Measurements from ENCODE around the gene MAPKAPK2. TPM values are rescaled to one million over a fixed set of nuclear protein-coding genes. Genes with fewer than 3 reads are reported as not detected.

The MAPKAPK2 gene
- total RNA-seq, 1 donor from 2014 or later, result 56.3 TPM

DNA sequence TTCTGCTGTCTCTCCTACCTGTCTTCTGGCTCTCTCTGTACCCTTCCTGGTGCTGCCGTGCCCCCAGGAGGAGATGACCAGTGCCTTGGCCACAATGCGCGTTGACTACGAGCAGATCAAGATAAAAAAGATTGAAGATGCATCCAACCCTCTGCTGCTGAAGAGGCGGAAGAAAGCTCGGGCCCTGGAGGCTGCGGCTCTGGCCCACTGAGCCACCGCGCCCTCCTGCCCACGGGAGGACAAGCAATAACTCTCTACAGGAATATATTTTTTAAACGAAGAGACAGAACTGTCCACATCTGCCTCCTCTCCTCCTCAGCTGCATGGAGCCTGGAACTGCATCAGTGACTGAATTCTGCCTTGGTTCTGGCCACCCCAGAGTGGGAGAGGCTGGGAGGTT, 47.8 kb downstream of the MAPKAPK2 start:
- intact Hi-C loops (cut with DNase I), result loop anchor here (10.0 kb wide), 1 partner anchor 182 kb away; no protein-coding TSS in a partner anchor
- ATAC-seq (no peak), DNase-seq (ENCODE audit: low spot score) (no peak)

DNA sequence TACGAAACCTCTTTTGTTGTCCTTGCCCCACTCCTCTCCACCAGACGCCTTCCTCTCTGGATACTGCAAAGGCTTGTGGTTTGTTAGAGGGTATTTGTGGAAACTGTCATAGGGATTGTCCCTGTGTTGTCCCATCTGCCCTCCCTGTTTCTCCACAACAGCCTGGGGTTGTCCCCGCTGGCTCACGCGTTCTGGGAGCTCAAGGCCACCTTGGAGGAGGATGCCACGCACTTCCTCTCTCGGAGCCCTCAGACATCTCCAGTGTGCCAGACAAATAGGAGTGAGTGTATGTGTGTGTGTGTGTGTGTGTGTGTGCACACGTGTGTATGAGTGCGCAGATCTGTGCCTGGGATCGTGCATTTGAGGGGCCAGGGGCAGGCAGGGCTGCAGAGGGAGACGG, 48.3 kb downstream of the MAPKAPK2 start:
- intact Hi-C loops (cut with DNase I), result loop anchor here (10.0 kb wide), 1 partner anchor 182 kb away; no protein-coding TSS in a partner anchor
- DNase-seq (ENCODE audit: low spot score) (no peak), ATAC-seq (no peak)

DNA sequence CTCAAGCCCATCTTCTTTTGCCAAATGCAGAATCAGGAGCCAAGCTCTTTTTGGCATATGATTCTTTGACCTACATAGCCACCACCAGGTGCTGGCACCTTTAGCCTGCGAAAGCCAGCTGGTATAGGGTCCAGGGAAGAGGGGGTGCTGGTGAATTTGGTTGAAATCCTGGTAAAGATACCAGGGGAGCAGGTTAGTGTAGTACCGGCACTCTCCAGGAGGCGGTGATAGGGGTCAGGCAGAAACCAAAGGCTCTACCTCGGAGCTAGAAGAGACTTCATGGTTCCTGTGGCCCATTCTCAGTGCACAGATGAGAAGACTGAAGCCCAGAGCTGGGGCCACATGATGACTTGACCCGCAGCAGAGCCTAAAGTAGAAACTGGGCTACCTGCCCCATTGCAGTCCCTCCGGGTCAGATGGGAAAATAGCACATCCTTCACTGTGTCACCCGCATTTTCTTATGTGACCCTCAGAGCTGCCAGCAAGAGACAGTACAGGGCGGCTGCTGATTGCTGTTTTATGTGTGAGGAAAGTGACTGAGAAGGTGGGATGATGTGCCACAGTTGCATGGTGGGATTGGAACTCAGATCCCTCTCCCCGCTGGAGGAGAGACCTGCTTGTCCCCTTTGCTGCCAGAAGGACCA, 49.9 kb downstream of the MAPKAPK2 start:
- intact Hi-C loops (cut with DNase I), result loop anchor here (10.0 kb wide), 1 partner anchor 180 kb away; no protein-coding TSS in a partner anchor
- ATAC-seq (peak; percentile 44), DNase-seq (ENCODE audit: low spot score) (peak; percentile 78)

DNA sequence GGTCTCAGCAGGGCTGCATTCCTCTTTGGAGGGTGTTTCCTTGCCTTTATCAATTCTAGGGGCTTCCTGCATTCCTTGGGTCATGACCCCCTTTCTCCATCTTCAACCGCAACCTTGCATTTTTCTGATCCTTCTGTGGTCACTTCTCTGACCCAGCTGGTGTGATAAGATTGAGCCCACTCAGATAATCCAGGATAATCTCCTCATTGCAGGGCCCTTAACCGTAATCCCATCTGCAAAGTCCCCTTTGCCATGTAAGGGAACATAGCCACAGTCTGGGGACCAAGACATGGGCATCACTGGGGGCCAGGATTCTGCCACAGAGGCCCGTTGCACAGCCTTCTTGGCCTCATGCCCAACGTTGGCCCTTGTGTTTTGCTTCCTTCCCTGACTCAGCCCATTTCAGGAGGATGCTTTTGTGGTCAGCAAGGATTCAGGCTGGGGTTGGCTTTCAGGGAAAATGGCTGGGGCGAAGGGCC, 50.9 kb downstream of the MAPKAPK2 start:
- intact Hi-C loops (cut with DNase I), result loop anchor here (10.0 kb wide), 1 partner anchor 179 kb away; no protein-coding TSS in a partner anchor
- ATAC-seq, result no peak
- no peak for DNase-seq (ENCODE audit: low spot score)

DNA sequence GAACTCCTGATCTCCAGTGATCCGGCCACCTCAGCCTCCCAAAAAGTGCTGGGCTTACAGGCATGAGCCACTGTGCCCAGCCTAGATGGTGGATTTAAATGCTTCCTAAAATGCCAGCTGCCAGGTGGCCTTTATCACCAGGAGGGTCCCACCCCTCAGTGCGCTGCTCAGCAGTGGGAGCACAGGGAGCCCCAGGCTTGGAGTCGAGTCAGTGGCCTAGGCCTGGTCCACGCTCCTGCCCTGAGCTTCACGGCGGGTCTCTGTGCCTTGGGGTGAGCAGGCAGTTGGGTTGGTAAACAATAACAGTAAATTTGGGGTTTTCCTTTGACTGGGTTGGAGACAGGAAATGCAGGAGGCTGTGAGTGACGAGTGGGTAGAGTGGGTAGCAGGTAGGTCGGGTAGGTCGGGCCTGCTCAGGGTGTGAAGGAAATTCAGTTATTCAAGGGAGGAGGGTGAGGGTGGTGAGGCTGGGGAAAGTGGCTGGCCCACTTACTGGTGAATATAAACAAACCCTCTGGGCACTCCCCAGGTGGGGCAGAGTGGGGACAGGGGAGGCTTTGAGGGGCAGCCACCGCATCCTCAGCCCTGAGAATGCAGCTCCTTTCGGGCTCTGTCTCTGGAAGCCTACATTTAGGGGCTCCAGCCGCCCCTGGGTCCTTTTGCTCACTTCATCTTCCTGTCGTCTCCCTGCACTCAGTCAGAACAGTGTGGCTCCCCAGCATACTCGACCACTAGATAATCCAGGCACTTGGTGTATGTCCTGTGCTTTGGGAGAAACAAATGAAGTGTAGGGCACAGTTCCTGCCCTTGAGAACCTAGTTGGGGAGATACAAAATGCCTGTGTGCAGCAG, 52.4 kb downstream of the MAPKAPK2 start:
- ATAC-seq (peak; percentile 18), DNase-seq (ENCODE audit: low spot score) (no peak)
- intact Hi-C loops (cut with DNase I), result loop anchor here (10.0 kb wide), 1 partner anchor 178 kb away; no protein-coding TSS in a partner anchor

DNA sequence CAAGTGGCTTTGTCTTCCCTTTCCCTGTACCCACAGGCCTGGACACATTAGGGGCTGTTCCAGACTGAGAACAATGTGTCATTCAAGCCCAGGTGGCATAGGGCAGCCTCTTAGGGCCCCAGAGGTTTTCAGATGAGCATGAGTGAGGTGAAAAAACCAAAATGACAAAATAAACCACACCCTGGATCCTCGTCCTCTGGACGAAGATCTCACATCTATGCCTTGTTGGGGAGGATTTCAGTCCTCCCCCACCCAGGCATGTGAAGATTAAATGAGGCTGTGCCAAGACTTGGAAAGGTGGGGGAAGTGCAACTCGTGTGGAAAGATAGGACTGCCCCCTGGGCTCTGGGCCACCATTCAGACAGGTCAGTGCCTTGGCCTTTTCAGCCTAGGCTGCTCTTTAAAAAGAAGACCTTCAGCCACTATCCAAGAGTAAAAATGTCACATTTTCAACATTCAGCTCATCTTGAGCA, 53.1 kb downstream of the MAPKAPK2 start:
- intact Hi-C loops (cut with DNase I), result loop anchor here (10.0 kb wide), 1 partner anchor 177 kb away; no protein-coding TSS in a partner anchor
- ATAC-seq (no peak), DNase-seq (ENCODE audit: low spot score) (no peak)

DNA sequence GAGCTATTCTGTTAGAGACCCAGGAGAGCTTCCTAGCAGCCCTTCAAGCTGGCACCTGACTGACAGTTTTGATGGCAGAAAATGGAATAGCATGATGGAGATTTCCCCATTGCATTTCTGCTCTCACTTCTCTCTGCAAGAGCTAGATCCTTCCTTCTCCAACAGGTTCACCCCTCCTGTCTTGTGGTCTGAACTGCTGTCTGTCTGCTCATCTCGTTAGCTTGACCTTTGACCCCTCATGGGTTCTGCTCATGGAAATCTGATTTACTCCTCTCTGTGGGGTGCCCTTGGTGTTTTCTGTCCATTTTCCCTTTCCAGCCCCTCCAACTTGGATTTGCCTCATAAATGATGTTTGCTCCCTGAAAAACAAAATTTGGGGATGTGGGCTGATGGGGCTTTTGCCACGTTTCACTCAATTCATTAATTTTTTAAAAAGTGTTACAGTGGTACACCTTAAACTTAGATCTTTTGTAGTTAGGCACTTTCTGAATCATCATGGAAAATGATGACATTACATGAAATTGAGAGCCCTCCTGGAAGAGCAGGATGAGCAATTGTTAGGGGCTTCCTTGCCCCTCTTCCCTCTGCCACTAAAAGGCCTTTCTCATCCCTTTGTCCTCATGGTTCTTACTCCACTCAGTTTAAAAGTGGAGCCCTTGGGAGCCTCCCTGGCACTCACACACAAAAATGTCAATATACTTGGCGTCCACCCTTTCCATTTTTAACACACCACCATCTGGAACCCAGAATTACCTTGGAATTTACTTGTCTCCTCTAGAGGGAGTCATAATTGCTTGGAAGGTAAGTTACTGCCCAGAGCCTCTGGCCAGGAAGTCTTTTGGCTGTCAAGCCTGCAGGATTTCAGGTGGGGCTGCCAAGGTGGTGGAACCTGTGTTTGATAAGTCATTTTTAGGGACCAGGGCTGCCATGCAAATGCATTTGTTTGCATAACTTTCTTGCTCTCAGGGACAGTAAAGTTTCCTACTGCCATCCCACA, 54.0 kb downstream of the MAPKAPK2 start:
- ATAC-seq (no peak), DNase-seq (ENCODE audit: low spot score) (no peak)
- intact Hi-C loops (cut with DNase I), result loop anchor here (10.0 kb wide), 1 partner anchor 176 kb away; no protein-coding TSS in a partner anchor

DNA sequence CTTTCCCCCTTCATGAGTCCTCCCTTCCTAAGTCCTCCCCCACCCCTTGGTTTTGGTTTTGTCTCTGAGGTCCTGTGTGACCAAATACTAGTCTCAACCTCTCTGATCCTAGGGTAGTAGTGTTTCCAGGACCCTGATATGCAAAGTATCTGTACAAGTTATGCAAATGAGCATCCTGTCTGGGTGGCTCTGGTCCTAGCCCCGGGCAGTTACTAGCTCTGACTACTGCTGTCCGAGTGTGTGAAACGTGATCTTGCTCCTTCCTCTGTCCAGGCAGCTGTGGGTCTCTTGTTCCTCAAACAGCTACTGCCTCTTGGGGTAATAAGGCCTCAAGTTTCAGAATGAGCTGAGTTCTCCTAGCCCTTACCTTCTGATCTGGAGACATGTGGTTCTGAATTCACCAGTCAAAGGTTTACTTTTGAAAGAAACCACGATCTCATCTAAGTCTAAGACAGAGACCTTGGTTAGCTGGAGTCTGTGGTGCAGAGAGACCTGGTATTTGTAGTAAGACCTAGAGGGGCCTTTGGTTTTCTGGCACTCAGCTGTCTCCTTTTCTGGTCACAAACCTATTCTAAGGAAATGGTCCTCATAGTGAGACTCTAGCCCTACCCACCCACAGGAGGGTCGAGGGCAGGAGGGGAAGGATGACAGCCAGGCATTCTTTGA, 54.8 kb downstream of the MAPKAPK2 start:
- no peak for DNase-seq (ENCODE audit: low spot score)
- peak; percentile 55 for ATAC-seq
- intact Hi-C loops (cut with DNase I), result loop anchor here (10.0 kb wide), 1 partner anchor 175 kb away; no protein-coding TSS in a partner anchor

DNA sequence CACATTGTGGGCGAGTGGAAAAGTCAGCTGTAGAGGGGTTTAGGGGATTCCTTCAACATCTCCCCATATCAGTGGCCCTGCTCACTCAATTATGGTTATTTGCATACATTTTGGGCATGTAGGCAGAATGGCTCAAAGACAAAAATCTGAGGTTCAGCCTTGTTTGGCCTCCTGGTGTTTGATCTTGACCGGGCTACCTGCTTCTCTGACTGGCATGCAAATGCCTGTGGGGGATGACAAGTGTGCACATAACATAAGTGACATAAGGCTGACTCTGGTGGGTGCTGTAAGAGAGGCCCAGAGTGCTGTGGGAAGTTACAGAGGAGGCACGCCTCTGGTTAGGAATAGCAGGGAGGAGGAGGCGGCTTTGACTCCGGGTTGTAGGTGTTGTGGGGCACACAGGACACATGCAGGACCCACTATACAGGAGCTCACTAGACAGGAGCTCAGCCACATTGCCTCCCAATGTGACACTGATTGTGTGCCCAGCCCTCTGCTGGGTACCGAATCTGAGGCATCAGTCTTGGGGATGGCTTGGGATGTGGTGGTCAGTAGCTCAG, 56.5 kb downstream of the MAPKAPK2 start:
- ATAC-seq, result no peak
- intact Hi-C loops (cut with DNase I), result no loop called here
- no peak for DNase-seq (ENCODE audit: low spot score)

DNA sequence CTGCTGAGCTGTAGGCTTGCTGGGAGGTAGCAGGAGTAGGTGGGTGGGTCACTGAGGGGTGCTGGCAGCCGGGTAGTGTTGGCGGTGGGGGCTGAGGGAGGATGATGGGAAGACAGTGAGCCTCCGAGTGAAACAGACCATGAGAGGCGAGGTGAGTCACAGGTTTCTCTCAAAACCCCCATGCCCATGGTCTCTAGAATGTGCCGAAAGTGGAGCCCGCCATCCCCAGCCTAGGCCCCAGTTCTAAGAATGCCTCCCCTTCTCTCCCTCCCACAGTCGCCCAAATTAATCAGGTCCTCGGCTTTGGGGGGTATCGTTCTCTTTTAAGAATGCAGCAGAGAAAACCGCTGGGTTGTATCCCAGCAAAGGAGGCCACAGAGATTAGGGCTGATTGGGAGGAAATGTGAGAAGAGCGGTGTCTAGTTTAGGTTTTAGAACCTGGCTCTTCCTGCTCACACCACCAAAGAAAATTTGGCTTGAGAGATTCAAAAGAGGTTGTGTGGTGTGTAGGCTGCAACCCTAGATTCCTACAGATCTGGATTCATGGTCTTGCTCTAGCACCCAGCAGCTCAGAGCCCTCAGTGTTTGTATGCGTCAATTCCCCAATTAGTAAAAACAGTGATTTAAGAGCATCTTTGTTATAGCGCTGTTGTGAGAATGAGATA, 58.1 kb downstream of the MAPKAPK2 start:
- no peak for DNase-seq (ENCODE audit: low spot score)
- no peak for ATAC-seq
- intact Hi-C loops (cut with DNase I), result no loop called here

DNA sequence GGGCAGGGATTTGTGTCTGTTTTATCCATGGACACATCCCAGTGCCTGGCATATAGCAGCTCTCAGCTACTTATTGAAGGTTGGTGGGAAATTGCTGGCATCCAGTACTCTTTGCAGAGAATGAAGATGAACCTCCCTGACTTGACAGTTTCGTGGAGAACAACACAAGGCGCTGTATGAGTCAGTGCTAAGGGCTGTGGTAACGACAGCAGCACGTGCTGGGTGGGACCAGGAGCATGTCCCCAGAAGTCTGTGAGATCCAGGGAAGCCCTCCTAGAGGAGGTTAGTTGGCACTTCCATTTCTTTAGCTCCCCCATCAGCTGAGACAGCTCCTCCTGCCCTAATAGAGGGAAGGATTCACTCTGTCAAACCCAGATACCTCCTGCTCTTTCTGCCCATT, 60.0 kb downstream of the MAPKAPK2 start:
- intact Hi-C loops (cut with DNase I), result no loop called here
- DNase-seq (ENCODE audit: low spot score) (no peak), ATAC-seq (no peak)

DNA sequence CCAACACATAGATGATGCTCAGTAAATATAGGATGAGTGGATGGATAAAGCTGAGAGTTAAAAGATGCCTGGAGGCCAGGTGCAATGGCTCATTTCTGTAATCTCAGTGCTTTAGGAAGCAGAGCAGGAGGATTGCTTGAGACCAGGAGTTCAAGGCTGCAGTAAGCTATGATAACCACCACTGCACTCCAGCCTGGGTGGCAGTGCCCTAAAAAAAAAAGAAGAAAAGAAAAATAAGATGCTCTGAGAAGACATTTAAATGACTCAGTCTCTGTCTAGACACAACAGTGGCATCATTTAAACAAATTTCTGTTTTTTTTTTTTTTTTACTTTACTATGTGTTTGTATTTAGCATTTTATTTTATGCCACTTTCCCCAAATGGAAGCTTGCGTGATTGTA, 60.6 kb downstream of the MAPKAPK2 start:
- no peak for ATAC-seq
- DNase-seq (ENCODE audit: low spot score), result no peak
- intact Hi-C loops (cut with DNase I), result no loop called here

DNA sequence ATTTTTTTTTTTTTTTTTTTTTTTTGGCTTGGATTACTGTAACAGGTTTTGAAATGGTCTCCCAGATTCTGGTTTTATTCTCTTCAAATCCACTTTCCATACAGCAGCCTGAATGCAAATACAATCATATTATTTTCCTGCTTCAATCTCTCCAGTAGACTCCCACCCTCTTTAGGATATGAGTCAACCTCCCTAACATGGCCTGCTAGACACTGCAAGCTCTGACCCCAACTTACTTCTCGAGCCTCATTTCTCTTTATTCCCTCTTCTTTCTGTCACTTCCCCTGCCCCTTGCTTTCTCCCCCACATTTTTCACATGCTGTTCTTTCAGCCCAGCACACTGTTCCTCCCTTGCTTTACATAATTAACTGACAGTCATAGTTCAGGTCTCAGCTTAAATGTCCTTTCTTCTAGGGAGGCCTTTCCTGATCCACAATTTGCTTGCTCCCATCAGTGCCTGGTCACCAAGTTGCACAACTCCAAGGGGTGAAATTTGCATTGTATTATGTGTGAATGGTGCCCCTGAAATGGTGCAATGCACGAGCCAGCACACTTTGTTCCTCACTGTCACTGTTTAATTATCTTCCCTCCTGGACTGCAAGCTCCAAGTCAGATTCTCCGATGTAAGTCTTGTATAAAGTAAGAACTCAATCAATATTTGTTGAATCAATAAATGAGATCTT, 63.8 kb downstream of the MAPKAPK2 start:
- no peak for ATAC-seq
- intact Hi-C loops (cut with DNase I), result no loop called here
- no peak for DNase-seq (ENCODE audit: low spot score)

DNA sequence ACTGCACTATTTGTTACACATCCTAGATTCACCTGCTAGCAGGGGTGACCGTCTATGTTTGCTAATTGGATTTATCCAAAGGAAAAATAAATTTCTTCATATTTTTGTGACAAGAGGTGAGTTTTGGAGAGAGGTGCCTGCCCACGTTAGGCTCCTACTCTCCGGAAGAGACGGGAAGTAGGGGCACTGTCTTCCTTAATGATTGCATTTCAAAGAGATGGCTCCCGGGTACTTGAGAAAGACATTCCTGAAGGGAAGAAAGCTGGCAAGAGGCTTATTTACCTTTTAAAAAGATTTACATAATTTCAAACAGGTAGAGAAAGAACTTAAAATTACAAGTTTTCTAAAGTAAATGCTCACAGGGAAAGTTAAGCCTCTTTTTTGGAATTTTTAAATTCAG, 67.2 kb downstream of the MAPKAPK2 start:
- intact Hi-C loops (cut with DNase I), result no loop called here
- no peak for DNase-seq (ENCODE audit: low spot score)

DNA sequence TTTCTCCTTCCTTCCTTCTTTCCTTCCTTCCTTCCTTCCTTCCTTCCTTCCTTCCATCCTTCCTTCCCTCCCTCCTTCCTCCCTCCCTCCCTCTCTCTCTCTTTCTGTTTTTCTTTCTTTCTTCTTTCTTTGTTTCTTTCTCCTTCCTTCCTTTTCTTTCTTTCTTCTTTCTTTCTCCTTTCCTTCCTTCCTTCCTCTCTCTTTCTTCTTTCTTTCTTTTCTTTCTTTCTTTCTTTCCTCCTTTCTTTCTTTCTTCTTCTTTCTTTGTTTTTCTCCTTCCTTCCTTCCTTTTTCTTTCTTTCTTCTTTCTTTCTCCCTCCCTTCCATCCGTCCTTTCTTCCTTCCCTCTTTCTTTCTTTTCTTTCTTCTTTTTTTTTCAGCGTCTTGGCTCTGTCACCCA, 67.8 kb downstream of the MAPKAPK2 start:
- no peak for DNase-seq (ENCODE audit: low spot score)
- ATAC-seq, result no peak
- intact Hi-C loops (cut with DNase I), result no loop called here

More for the DNA sequence above, 67.2 kb downstream of the MAPKAPK2 start:
- no peak for ATAC-seq

DNA sequence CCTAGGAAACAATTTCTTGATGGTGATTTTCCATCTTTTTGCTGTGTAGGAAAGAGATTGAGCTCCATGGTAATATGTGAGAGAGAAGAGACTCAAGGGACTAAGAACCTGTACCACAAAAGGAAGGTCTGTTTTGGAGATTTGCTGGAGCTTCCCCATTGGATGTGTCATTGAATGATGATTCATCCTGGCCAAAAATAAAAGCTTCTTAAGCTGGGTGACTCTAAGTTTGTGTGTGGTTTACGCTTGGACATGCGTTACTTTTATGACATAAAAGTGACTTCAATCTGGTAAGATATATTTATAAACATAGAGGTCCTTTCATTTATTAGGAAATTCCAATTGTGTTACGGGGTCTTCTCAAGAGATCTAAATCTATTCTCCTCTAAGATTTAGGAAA, 68.4 kb downstream of the MAPKAPK2 start:
- intact Hi-C loops (cut with DNase I), result no loop called here
- ATAC-seq (no peak), DNase-seq (ENCODE audit: low spot score) (no peak)

DNA sequence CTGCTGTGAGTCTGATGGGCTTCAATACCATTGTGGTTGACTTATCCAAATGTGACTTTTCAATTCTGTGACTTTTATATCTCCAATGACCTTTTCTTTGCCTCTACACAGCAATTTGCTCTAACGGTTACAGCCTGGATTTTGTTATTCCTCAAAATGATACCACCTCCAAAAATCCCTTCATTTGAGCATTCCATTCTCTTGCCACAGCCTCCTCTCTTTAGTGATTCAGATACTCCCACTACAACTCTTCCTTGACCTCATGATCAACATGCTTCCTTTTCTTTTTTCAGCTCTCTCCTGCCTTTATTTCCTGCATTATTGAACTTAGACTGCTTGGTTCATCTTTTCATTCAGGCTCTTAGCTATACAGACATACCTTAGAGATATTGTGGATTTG, 69.3 kb downstream of the MAPKAPK2 start:
- intact Hi-C loops (cut with DNase I), result no loop called here
- ATAC-seq, result no peak
- no peak for DNase-seq (ENCODE audit: low spot score)
